ENCODE measurements around the gene MCUB.
"Not testable (repeated sequence)": the region's sequence is repeated elsewhere in the genome, so short reads cannot be mapped to it uniquely, and the experiment has no call there.

The MCUB gene

GRCh38 chr4:109578846-109579245 lies 18.8 kb downstream of the MCUB start:
- DNase-seq (ENCODE audit: low read depth, low spot score), result no peak

- not testable (repeated sequence) for DNase-seq (ENCODE audit: low read depth, low spot score)
These were observed 20.0 kb downstream of the MCUB start for GRCh38 chr4:109579997-109580396.

GRCh38 chr4:109588176-109588575 lies 28.1 kb downstream of the MCUB start:
- peak; percentile 4 for DNase-seq (ENCODE audit: low read depth, low spot score)

GRCh38 chr4:109589119-109589518 lies 29.1 kb downstream of the MCUB start:
- no peak for DNase-seq (ENCODE audit: low read depth, low spot score)

GRCh38 chr4:109589605-109590004 lies 29.6 kb downstream of the MCUB start:
- no peak for DNase-seq (ENCODE audit: low read depth, low spot score)

- DNase-seq (ENCODE audit: low read depth, low spot score), result peak; percentile 19
These were observed 30.9 kb downstream of the MCUB start for GRCh38 chr4:109590905-109591304.

- no peak for DNase-seq (ENCODE audit: low read depth, low spot score)
These were observed 32.3 kb downstream of the MCUB start for GRCh38 chr4:109592367-109592766.

- DNase-seq (ENCODE audit: low read depth, low spot score), result not testable (repeated sequence)
These were observed 35.1 kb downstream of the MCUB start for GRCh38 chr4:109595123-109595522.

- DNase-seq (ENCODE audit: low read depth, low spot score), result not testable (repeated sequence)
These were observed 36.5 kb downstream of the MCUB start for GRCh38 chr4:109596420-109597085.

GRCh38 chr4:109599046-109599652 lies 39.1 kb downstream of the MCUB start:
- no peak for DNase-seq (ENCODE audit: low read depth, low spot score)

GRCh38 chr4:109600431-109600830 lies 40.4 kb downstream of the MCUB start:
- no peak for DNase-seq (ENCODE audit: low read depth, low spot score)

GRCh38 chr4:109601336-109601735 lies 41.3 kb downstream of the MCUB start:
- DNase-seq (ENCODE audit: low read depth, low spot score), result no peak

GRCh38 chr4:109607976-109608375 lies 47.9 kb downstream of the MCUB start:
- DNase-seq (ENCODE audit: low read depth, low spot score), result no peak

- DNase-seq (ENCODE audit: low read depth, low spot score), result no peak
These were observed 48.8 kb downstream of the MCUB start for GRCh38 chr4:109608879-109609278.

GRCh38 chr4:109609431-109609830 lies 49.4 kb downstream of the MCUB start:
- DNase-seq (ENCODE audit: low read depth, low spot score), result no peak

GRCh38 chr4:109610489-109610888 lies 50.4 kb downstream of the MCUB start:
- DNase-seq (ENCODE audit: low read depth, low spot score), result no peak

GRCh38 chr4:109611045-109611646 lies 51.1 kb downstream of the MCUB start:
- no peak for DNase-seq (ENCODE audit: low read depth, low spot score)

- DNase-seq (ENCODE audit: low read depth, low spot score), result no peak
These were observed 54.0 kb downstream of the MCUB start for GRCh38 chr4:109614015-109614414.

GRCh38 chr4:109614466-109614865 lies 54.4 kb downstream of the MCUB start:
- no peak for DNase-seq (ENCODE audit: low read depth, low spot score)

- DNase-seq (ENCODE audit: low read depth, low spot score), result no peak
These were observed 55.7 kb downstream of the MCUB start for GRCh38 chr4:109615742-109616141.

GRCh38 chr4:109616243-109616642 lies 56.2 kb downstream of the MCUB start:
- DNase-seq (ENCODE audit: low read depth, low spot score), result no peak

GRCh38 chr4:109622626-109623025 lies 62.6 kb downstream of the MCUB start:
- DNase-seq (ENCODE audit: low read depth, low spot score), result no peak

GRCh38 chr4:109624536-109624935 lies 64.5 kb downstream of the MCUB start:
- DNase-seq (ENCODE audit: low read depth, low spot score), result no peak

Data from astrocyte of the hippocampus (primary cell).